ENCODE measurements around the gene KCNQ4.
A peak's percentile ranks its signal among the peaks of the same experiment; 100 is the strongest.

The KCNQ4 gene

GRCh38 chr1:40796939-40797667, 13.5 kb downstream of the KCNQ4 start:
- H3K36me3 ChIP-seq (ENCODE audit: low read depth): no peaks in the 10 kb centered on the region
- H3K27ac ChIP-seq (ENCODE audit: poor library complexity, severe bottlenecking): no peak overlapping the region
- no peak overlapping the region for H3K4me3 ChIP-seq (ENCODE audit: severe bottlenecking)
- TF ChIP-seq CTCF (IDR thresholded peaks at IDR 0.05; ENCODE audit: poor library complexity, severe bottlenecking): no peak
- ATAC-seq (ENCODE audit: low read depth) (peak; percentile 24; the same call in 1 of the 3 replicates), DNase-seq (ENCODE audit: low spot score) (no peak)
- no peaks in the 10 kb centered on the region for H3K9me3 ChIP-seq (ENCODE audit: severe bottlenecking)
- no peaks in the 10 kb centered on the region for H3K27me3 ChIP-seq (ENCODE audit: insufficient read depth, poor library complexity, severe bottlenecking)
- peaks cover 2% of the 10 kb centered on the region for H3K4me1 ChIP-seq (ENCODE audit: insufficient read depth, poor library complexity, severe bottlenecking)

GRCh38 chr1:40797668-40798010, 14.1 kb downstream of the KCNQ4 start:
- H3K4me3 ChIP-seq (ENCODE audit: severe bottlenecking): no peak overlapping the region
- no peak for ATAC-seq (ENCODE audit: low read depth)
- TF ChIP-seq CTCF (IDR thresholded peaks at IDR 0.05; ENCODE audit: poor library complexity, severe bottlenecking): no peak
- no peak for DNase-seq (ENCODE audit: low spot score)
- H3K27me3 ChIP-seq (ENCODE audit: insufficient read depth, poor library complexity, severe bottlenecking): no peaks in the 10 kb centered on the region
- H3K27ac ChIP-seq (ENCODE audit: poor library complexity, severe bottlenecking): no peak overlapping the region
- H3K9me3 ChIP-seq (ENCODE audit: severe bottlenecking): no peaks in the 10 kb centered on the region
- H3K4me1 ChIP-seq (ENCODE audit: insufficient read depth, poor library complexity, severe bottlenecking): peaks cover 2% of the 10 kb centered on the region
- H3K36me3 ChIP-seq (ENCODE audit: low read depth): no peaks in the 10 kb centered on the region

GRCh38 chr1:40798366-40799281, 15.0 kb downstream of the KCNQ4 start:
- no peaks in the 10 kb centered on the region for H3K27me3 ChIP-seq (ENCODE audit: insufficient read depth, poor library complexity, severe bottlenecking)
- no peak for DNase-seq (ENCODE audit: low spot score)
- peaks cover 2% of the 10 kb centered on the region for H3K4me1 ChIP-seq (ENCODE audit: insufficient read depth, poor library complexity, severe bottlenecking)
- no peaks in the 10 kb centered on the region for H3K36me3 ChIP-seq (ENCODE audit: low read depth)
- ATAC-seq (ENCODE audit: low read depth): no peak
- TF ChIP-seq CTCF (IDR thresholded peaks at IDR 0.05; ENCODE audit: poor library complexity, severe bottlenecking): no peak
- H3K27ac ChIP-seq (ENCODE audit: poor library complexity, severe bottlenecking): no peak overlapping the region
- H3K4me3 ChIP-seq (ENCODE audit: severe bottlenecking): no peak overlapping the region
- H3K9me3 ChIP-seq (ENCODE audit: severe bottlenecking): no peaks in the 10 kb centered on the region

GRCh38 chr1:40799351-40799867, 15.8 kb downstream of the KCNQ4 start:
- DNase-seq (ENCODE audit: low spot score) (no peak), ATAC-seq (ENCODE audit: low read depth) (no peak)
- H3K4me1 ChIP-seq (ENCODE audit: insufficient read depth, poor library complexity, severe bottlenecking): peaks cover 2% of the 10 kb centered on the region
- H3K4me3 ChIP-seq (ENCODE audit: severe bottlenecking): no peak overlapping the region
- no peaks in the 10 kb centered on the region for H3K36me3 ChIP-seq (ENCODE audit: low read depth)
- no peaks in the 10 kb centered on the region for H3K27me3 ChIP-seq (ENCODE audit: insufficient read depth, poor library complexity, severe bottlenecking)
- no peak for TF ChIP-seq CTCF (IDR thresholded peaks at IDR 0.05; ENCODE audit: poor library complexity, severe bottlenecking)
- no peaks in the 10 kb centered on the region for H3K9me3 ChIP-seq (ENCODE audit: severe bottlenecking)
- H3K27ac ChIP-seq (ENCODE audit: poor library complexity, severe bottlenecking): no peak overlapping the region
